Aorta (tissue), 5 donors: ENCODE results near the gene P2RX1. TPM values are rescaled to one million over a fixed set of nuclear protein-coding genes. Genes with fewer than 3 reads are reported as not detected.

Experiments used
- ATAC-seq: fragments of 200-7000 bp; cut with Tn5 transposase; one replicate; pipeline ENCODE4 v1.9.1; 2022; ENCODE audit warnings: moderate library complexity; ENCODE audit not compliant: low FRiP score
- DNase-seq, 2 donors: peaks; one replicate each; pipeline ENCODE4 v3.0.0-alpha.2; 2020
- H3K27ac ChIP-seq, 2 donors: one replicate each; pipeline ENCODE4 v1.5.1; 2013; ENCODE audit warnings: low read length in 2 of 2, mild to moderate bottlenecking in 2 of 2, moderate library complexity in 2 of 2, control low read depth in 1 of 2, inconsistent platforms in 1 of 2, low read depth in 1 of 2
- H3K27me3 ChIP-seq, 2 donors: one replicate each; pipeline ENCODE4 v1.6.1; 2013; ENCODE audit warnings: control low read depth in 1 of 2, low read length in 1 of 2, mild to moderate bottlenecking in 1 of 2, moderate library complexity in 1 of 2; ENCODE audit not compliant: insufficient read depth in 2 of 2, control insufficient read depth in 1 of 2
- H3K36me3 ChIP-seq, 2 donors: one replicate each; pipeline ENCODE4 v1.6.1; 2013; ENCODE audit warnings: control low read depth in 1 of 2, low read length in 1 of 2, mild to moderate bottlenecking in 1 of 2; ENCODE audit not compliant: insufficient read depth in 2 of 2, control insufficient read depth in 1 of 2
- H3K4me1 ChIP-seq, 2 donors: one replicate each; pipeline ENCODE4 v1.6.1; 2013; ENCODE audit warnings: low read length in 2 of 2, control low read depth in 1 of 2, mild to moderate bottlenecking in 1 of 2, moderate library complexity in 1 of 2; ENCODE audit not compliant: insufficient read depth in 2 of 2, control insufficient read depth in 1 of 2
- H3K4me3 ChIP-seq, 2 donors: one replicate each; pipeline ENCODE4 v1.5.1; 2013; ENCODE audit warnings: low read length in 2 of 2, control low read depth in 1 of 2, mild to moderate bottlenecking in 1 of 2
- H3K9me3 ChIP-seq: one replicate; pipeline ENCODE4 v1.6.1; 2013; ENCODE audit warnings: mild to moderate bottlenecking, low read length; ENCODE audit not compliant: control insufficient read depth
- WGBS, 2 donors: extraction: QIAGEN DNeasy Blood & Tissue Kit; methylation state at CpG; one replicate each; pipeline ENCODE4 v1.1.7; 2013; 5-methylcytosine and 5-hydroxymethylcytosine counted together
- intact Hi-C, 2 donors: fragments of 100-400 bp; cut with DNase I; formaldehyde crosslinking; loops; one replicate each; pipeline versions ENCODE4 v1.14.2 to v1.15.0; 2022
- polyA plus RNA-seq, 2 donors: library from polyadenylated mRNA; stranded (reverse); fragments of 200-250 nt; gene quantifications; one replicate each; pipeline ENCODE4 v1.2.3, GENCODE V29; 2013
- total RNA-seq, 2 donors: library from RNA; stranded (reverse); fragmentation: NEBNext Ultra II Directional; extraction: Animal tissue kit (Norgen Biotek cat#: 25700); gene quantifications; one replicate each; pipeline ENCODE4 v1.2.1, GENCODE V29; 2021
- donor health status: healthy with polysubstance abuse.
- donor health status: Bipolar disorder and iron deficiency.
- donor health status: DM: no; HTN: no; CAD: no.
- donor health status: DM: no; HTN: no; CAD: no.
- donor health status: DM: yes; HTN: yes; CAD: no.

The P2RX1 gene
- total and polyA plus RNA-seq, 4 donors: 0.50 to 4.7 (median 2.6) TPM

DNA sequence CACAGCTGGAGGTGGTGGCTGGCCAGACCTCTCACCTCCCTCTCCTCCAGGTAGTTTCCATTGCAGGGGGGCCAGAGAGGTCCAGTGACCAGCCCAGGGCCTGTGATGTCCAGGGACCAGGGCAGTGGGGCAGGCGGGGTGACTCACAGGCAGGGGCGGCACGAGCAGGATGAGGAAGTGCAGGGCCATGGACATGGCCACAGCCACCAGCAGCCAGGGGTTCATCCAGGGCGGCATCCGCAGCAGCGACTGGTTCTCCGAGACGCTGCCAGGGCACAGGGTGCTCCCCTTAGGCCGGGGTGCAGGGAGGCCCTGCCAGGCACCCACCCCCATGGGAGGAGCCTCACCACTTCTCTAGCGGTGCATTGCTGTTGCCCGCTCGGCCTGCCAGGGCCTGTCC lies 12.9 kb upstream of the P2RX1 start:
- Histone ChIP-seq H3K4me1 (no peaks in the 10 kb centered on the region), H3K27me3 (no peaks in the 10 kb centered on the region), H3K9me3 (no peaks in the 10 kb centered on the region), H3K4me3 (no peak overlapping the region), H3K27ac (no peak overlapping the region), H3K36me3 (no peaks in the 10 kb centered on the region)
- ATAC-seq: no peak
- no peak for DNase-seq
- 81 to 95% methylated on average over 8 to 12 of the region's 12 CpGs for WGBS, 2 donors
- intact Hi-C loops: no loop called here

DNA sequence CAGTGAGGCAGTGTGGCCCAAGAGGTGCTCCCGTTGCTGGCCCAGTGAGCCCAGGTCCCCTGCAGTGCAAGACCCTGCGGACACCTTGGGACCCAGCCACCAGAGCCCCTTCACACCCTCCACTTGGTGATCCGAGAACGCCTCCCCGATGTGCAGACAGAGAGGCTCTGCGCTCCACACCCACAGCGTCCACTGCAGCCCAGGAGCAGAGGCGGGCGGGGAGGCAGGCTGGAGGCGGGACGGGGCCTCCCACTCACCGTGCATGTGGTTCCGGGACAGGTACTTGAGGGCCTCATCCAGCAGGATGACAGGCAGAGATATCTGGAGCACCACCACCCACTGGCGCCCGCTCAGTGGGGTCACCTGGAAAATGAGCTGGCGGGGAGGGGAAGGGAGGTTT lies 12.1 kb upstream of the P2RX1 start:
- Histone ChIP-seq H3K4me1 (no peaks in the 10 kb centered on the region), H3K4me3 (no peak overlapping the region), H3K36me3 (no peaks in the 10 kb centered on the region), H3K27me3 (no peaks in the 10 kb centered on the region), H3K9me3 (no peaks in the 10 kb centered on the region), H3K27ac (no peak overlapping the region)
- DNase-seq (peak in 1 of 2 donors; percentile 64), ATAC-seq (no peak)
- intact Hi-C loops: no loop called here
- WGBS, 2 donors: 95 to 96% methylated on average over 16 of the region's 16 CpGs

DNA sequence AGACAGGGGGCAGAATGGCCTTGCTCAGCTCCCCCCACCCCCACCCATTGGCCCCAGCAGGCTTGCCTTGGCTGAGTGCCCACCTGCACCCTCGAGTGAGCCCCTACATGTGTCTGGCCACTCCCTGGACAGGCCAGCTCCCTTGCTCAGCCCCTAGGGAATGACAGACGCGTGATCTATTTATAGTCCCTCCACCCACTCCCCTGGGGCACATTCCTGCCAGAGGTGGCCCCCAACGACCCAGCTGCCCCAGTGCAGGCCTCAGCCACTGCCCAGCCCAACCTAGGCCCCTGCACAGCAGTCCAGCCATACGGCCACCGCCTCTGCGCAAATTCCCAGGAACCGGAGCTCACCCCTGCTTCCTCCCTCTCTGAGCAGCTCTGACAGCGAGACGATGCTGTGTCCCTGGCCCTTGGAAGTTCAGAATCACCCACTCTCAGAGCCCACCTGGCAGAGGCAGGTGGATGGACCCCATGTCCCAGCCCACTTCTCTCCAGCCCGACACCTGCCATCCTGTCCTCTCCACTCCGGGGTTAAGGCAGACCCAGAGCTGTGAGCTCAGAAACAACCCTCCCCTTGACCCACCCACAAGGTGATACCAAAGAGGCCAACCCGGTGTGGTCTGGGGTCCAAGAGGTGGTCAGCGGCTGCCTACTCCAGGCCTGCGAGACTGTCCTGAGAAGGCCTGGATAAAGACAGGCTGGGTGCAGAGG lies 11.5 kb upstream of the P2RX1 start:
- no peaks in the 10 kb centered on the region for H3K36me3 ChIP-seq
- WGBS, 2 donors: 40 to 44% methylated on average over 15 of the region's 15 CpGs
- no peaks in the 10 kb centered on the region for H3K4me1 ChIP-seq
- H3K4me3 ChIP-seq: no peak overlapping the region
- H3K27me3 ChIP-seq: no peaks in the 10 kb centered on the region
- H3K9me3 ChIP-seq: no peaks in the 10 kb centered on the region
- H3K27ac ChIP-seq: no peak overlapping the region
- intact Hi-C loops: no loop called here
- no peak for DNase-seq
- peak; percentile 42 for ATAC-seq

DNA sequence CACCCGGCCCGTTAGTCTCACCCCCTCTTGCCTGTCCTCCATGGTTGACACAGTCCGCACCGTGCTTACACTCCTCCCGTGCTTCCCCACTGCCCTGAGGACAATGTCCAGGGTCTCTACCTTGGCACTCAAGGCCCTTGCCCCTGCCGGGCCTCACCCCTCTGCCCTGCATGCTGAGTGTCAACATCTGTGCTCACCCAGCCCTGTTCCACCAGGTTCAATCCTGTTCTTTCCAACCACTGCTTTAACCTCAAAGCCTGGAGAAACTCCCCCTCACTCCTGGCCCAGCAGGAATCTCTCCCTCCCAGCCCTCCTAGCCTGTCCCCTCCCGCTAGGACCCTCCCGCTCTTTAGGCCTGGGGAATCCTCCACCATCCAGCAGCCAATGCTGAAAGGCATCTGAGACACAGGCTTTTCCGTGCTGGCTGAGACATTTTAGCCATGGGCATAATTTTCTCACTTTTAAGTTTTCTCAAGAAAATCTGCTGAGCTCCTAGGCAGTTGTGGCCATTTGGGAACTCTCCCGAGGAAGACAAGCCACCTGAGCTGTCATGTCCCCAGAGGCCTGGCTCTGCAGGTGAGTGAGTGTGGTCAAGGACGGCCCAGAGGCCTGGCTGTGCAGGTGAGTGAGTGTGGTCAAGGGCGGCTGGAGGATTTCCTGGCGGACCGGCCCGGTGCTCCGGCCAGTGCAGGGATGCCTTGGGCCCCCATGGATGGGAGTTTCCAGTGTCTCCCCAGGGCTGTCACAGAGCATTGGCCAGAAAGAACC lies 10.8 kb upstream of the P2RX1 start:
- H3K27me3 ChIP-seq: no peaks in the 10 kb centered on the region
- no peaks in the 10 kb centered on the region for H3K4me1 ChIP-seq
- intact Hi-C loops: no loop called here
- no peak for ATAC-seq
- WGBS, 2 donors: 59 to 69% methylated on average over 16 of the region's 16 CpGs
- H3K36me3 ChIP-seq: no peaks in the 10 kb centered on the region
- no peak overlapping the region for H3K4me3 ChIP-seq
- no peaks in the 10 kb centered on the region for H3K9me3 ChIP-seq
- no peak for DNase-seq
- no peak overlapping the region for H3K27ac ChIP-seq

DNA sequence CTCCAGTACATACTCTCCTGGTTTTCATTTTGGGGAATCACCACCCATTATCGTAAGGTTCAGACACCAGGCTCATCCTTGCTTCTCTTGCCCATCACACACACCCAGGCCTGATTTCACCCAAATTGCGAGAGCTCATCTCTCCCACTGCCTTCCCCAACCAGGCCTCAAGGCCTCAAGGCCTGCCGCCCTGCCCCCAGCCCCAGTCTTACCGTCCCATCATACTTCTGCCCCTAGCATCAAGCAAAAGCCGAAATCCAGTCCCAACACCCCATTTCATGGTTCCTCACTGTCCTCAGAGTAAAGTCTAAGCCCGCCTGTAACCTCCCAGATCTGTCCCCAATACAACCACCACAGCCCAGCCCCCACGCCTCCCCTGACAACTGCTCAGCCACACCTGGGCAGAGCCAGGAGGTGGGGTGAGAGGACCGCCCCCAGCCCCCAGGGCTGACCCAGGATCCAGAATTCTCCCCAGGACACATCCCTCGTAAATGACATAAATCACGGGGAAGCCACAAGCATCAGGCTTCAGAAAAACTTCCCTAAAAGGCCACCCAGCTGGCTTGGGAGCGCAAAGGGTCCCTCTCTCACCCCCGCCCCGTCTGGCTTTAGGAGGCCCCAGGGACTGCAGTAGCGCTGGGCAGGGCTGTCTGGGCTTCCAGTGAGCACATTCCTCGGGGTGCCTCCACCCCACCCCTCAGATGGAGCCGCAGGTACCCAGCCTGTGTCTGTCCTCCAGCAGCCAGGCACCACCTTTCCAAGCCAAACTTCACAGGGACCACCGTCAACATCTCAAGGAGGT lies 9.6 kb upstream of the P2RX1 start:
- ATAC-seq: no peak
- intact Hi-C loops: no loop called here

GRCh38 chr17:3924512-3925350 lies 8.5 kb upstream of the P2RX1 start:
- ATAC-seq: no peak
- Histone ChIP-seq H3K36me3 (no peaks in the 10 kb centered on the region), H3K4me1 (no peaks in the 10 kb centered on the region)

More for the DNA sequence above, 9.6 kb upstream of the P2RX1 start:
- 89 to 90% methylated on average over 17 of the region's 17 CpGs for WGBS, 2 donors
- Histone ChIP-seq H3K4me3 (no peak overlapping the region), H3K36me3 (no peaks in the 10 kb centered on the region), H3K27ac (no peak overlapping the region), H3K9me3 (no peaks in the 10 kb centered on the region), H3K4me1 (no peaks in the 10 kb centered on the region), H3K27me3 (no peaks in the 10 kb centered on the region)
- DNase-seq: no peak

DNA sequence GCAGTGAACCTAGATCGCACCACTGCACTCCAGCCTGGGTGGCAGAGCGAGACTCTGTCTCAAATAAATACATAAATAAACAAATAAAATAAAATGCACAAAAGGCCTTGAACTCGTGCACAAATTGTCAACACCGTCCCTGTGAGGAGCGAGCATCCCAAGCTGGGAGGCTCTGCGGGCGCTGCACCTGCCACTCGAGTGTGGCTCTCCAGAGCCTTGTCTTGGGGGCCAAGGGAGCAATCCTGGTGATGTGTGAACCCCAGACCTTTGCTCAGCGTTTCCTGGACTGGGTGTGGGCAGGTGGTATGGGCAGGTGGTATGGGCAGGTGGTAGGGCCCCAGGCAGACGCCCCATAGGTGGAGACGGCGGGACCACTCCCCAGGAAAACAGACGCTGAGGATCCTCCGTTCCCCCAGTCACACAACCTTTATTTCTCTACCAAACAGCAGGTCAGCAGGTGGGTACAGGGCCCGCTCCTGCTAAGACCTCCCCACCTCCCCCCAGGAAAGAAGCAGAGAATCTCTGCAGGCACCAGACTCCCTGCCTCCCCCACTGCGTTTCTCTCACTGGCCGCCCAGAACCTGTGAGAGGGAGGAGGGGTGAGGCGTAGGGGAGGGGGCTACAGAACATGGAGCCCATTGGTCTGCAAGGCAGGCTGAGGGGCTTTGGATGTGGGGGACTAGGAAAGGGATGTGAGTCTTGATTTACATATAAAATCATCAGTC lies 7.4 kb upstream of the P2RX1 start:
- intact Hi-C loops: no loop called here
- ATAC-seq: no peak
- no peak for DNase-seq

More at GRCh38 chr17:3924512-3925350, 8.5 kb upstream of the P2RX1 start:
- Histone ChIP-seq H3K9me3 (no peaks in the 10 kb centered on the region), H3K27ac (no peak overlapping the region), H3K27me3 (no peaks in the 10 kb centered on the region), H3K4me3 (no peak overlapping the region)
- WGBS, 2 donors: 84 to 85% methylated on average over 40 of the region's 40 CpGs
- intact Hi-C loops: no loop called here
- no peak for DNase-seq

GRCh38 chr17:3922765-3923164 lies 6.5 kb upstream of the P2RX1 start:
- H3K27me3 ChIP-seq: no peaks in the 10 kb centered on the region
- no peak overlapping the region for H3K4me3 ChIP-seq
- H3K4me1 ChIP-seq: no peaks in the 10 kb centered on the region
- no peak for ATAC-seq
- intact Hi-C loops: no loop called here
- H3K9me3 ChIP-seq: no peaks in the 10 kb centered on the region
- H3K27ac ChIP-seq: no peak overlapping the region
- 91 to 93% methylated on average over 7 of the region's 7 CpGs for WGBS, 2 donors
- DNase-seq: no peak
- H3K36me3 ChIP-seq: no peaks in the 10 kb centered on the region

More for the DNA sequence above, 7.4 kb upstream of the P2RX1 start:
- no peak overlapping the region for H3K27ac ChIP-seq
- H3K36me3 ChIP-seq: no peaks in the 10 kb centered on the region
- H3K4me3 ChIP-seq: no peak overlapping the region
- 89 to 92% methylated on average over 18 of the region's 18 CpGs for WGBS, 2 donors
- H3K27me3 ChIP-seq: no peaks in the 10 kb centered on the region
- no peaks in the 10 kb centered on the region for H3K4me1 ChIP-seq
- no peaks in the 10 kb centered on the region for H3K9me3 ChIP-seq
